IPS DF 6.9 (cell line): ENCODE results near the gene YES1.
"Not testable (repeated sequence)": the region's sequence is repeated elsewhere in the genome, so short reads cannot be mapped to it uniquely, and the experiment has no call there.

Experiments used
- DNase-seq: peaks from one replicate; pipeline ENCODE4 v3.0.0-alpha.2; 2013; ENCODE audit warnings: low read depth, low spot score
- H3K27ac ChIP-seq: one replicate; pipeline ENCODE4 v1.5.1; 2013; ENCODE audit warnings: low read length, control low read depth
- H3K27me3 ChIP-seq: 2 replicates; pipeline ENCODE4 v1.6.1; 2013; ENCODE audit warnings: mild to moderate bottlenecking, low read length; ENCODE audit not compliant: control insufficient read depth, insufficient read depth
- H3K36me3 ChIP-seq: 2 replicates; pipeline ENCODE4 v1.6.1; 2013; ENCODE audit warnings: low read length; ENCODE audit not compliant: control insufficient read depth, insufficient read depth
- H3K4me1 ChIP-seq: 2 replicates; pipeline ENCODE4 v1.6.1; 2013; ENCODE audit warnings: low read length; ENCODE audit not compliant: control insufficient read depth, insufficient read depth
- H3K4me3 ChIP-seq: 2 replicates; pipeline ENCODE4 v1.5.1; 2013; ENCODE audit warnings: mild to moderate bottlenecking, low read length
- H3K9me3 ChIP-seq: 2 replicates; pipeline ENCODE4 v1.6.1; 2013; ENCODE audit warnings: low read length, inconsistent platforms; ENCODE audit not compliant: control insufficient read depth, insufficient read depth
- WGBS: extraction: QIAGEN DNeasy Blood & Tissue Kit; methylation state at CpG from one replicate; pipeline ENCODE4 v1.1.7; 2013; ENCODE audit warnings: mixed read lengths, missing lambda C conversion rate; ENCODE audit not compliant: insufficient read length, insufficient coverage; 5-methylcytosine and 5-hydroxymethylcytosine counted together

YES1 gene

GRCh38 chr18:759864-760263 lies 52.2 kb downstream of the YES1 start:
- H3K9me3 ChIP-seq, H3K4me3 ChIP-seq, H3K4me1 ChIP-seq, DNase-seq, H3K27ac ChIP-seq, H3K36me3 ChIP-seq, H3K27me3 ChIP-seq: not testable (repeated sequence)
- no CpG with 5 or more reads among the region's 4 CpGs for WGBS

- Histone ChIP-seq H3K4me3 (no peak overlapping the region), H3K27me3 (no peaks in the 10 kb centered on the region), H3K4me1 (no peaks in the 10 kb centered on the region), H3K36me3 (no peaks in the 10 kb centered on the region), H3K9me3 (no peaks in the 10 kb centered on the region), H3K27ac (no peak overlapping the region)
- DNase-seq = no peak
- no CpG with 5 or more reads among the region's 2 CpGs for WGBS
These were observed 56.5 kb downstream of the YES1 start for GRCh38 chr18:755506-755905.

DNA sequence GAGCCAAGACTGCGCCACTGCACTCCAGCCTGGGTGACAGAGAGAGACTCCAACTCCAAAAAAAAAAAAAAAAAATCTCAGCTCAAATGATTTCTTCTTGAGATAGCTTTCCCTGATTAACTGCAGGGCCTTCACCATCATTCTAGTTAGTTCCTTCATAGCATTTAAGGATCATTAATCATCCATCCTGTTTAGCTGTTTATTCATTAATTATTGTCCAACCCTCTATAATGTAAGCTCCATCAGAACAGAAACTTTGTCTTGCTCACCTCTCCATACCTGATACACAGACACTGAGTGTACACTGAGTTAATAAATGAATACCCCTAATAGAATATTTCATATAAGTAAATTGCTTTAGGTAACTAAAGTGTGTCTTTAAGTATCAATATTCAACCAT lies 57.4 kb downstream of the YES1 start:
- H3K9me3 ChIP-seq = no peaks in the 10 kb centered on the region
- H3K4me1 ChIP-seq = no peaks in the 10 kb centered on the region
- DNase-seq = no peak
- no CpG with 5 or more reads among the region's 1 CpG for WGBS
- H3K27ac ChIP-seq = no peak overlapping the region
- no peaks in the 10 kb centered on the region for H3K27me3 ChIP-seq
- no peaks in the 10 kb centered on the region; the same call in 1 of the 2 replicates for H3K36me3 ChIP-seq
- H3K4me3 ChIP-seq = no peak overlapping the region

- H3K4me3 ChIP-seq = no peak overlapping the region
- no peak overlapping the region for H3K27ac ChIP-seq
- no peaks in the 10 kb centered on the region; the same call in 1 of the 2 replicates for H3K36me3 ChIP-seq
- WGBS = no CpG with 5 or more reads among the region's 1 CpG
- no peaks in the 10 kb centered on the region for H3K9me3 ChIP-seq
- H3K27me3 ChIP-seq = no peaks in the 10 kb centered on the region
- H3K4me1 ChIP-seq = no peaks in the 10 kb centered on the region
- DNase-seq = no peak
These were observed 61.6 kb downstream of the YES1 start for GRCh38 chr18:750456-750855.

- H3K4me3 ChIP-seq = no peak overlapping the region
- H3K4me1 ChIP-seq = no peaks in the 10 kb centered on the region
- H3K27me3 ChIP-seq = no peaks in the 10 kb centered on the region
- WGBS = no CpG with 5 or more reads among the region's 2 CpGs
- no peak for DNase-seq
- no peaks in the 10 kb centered on the region for H3K9me3 ChIP-seq
- H3K27ac ChIP-seq = no peak overlapping the region
- no peaks in the 10 kb centered on the region for H3K36me3 ChIP-seq
These were observed 67.0 kb downstream of the YES1 start for GRCh38 chr18:744832-745597.

- H3K36me3 ChIP-seq = peaks cover 3% of the 10 kb centered on the region; the same call in 1 of the 2 replicates
- no peak for DNase-seq
These were observed 70.0 kb downstream of the YES1 start for GRCh38 chr18:741931-742512.

DNA sequence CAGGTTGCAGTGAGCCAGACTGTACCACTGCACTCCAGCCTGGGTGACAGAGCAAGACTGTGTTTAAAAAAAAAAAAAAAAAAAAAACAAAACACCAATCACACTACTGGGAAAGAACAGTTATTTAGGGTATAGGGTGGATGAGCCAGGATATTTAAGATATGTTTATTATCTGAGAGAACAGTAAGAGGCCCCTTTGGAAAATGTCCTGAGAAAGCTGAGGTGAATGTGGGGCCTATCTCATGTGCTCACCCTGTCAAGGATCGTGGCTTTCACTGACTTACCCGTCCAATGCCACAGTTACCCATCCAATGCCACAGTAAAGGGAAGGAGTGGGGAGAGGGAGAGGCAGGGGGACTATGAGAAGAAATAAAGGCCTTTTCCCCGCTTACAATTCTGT lies 79.7 kb downstream of the YES1 start:
- Histone ChIP-seq H3K9me3 (no peaks in the 10 kb centered on the region), H3K27me3 (no peaks in the 10 kb centered on the region), H3K4me1 (no peaks in the 10 kb centered on the region), H3K4me3 (no peak overlapping the region), H3K36me3 (peaks cover 5% of the 10 kb centered on the region; the same call in 1 of the 2 replicates), H3K27ac (no peak overlapping the region)
- DNase-seq = no peak
- WGBS = no CpG with 5 or more reads among the region's 3 CpGs

More at GRCh38 chr18:741931-742512, 70.0 kb downstream of the YES1 start:
- Histone ChIP-seq H3K27ac (no peak overlapping the region), H3K4me1 (no peaks in the 10 kb centered on the region), H3K9me3 (no peaks in the 10 kb centered on the region), H3K4me3 (no peak overlapping the region), H3K27me3 (no peaks in the 10 kb centered on the region)

DNA sequence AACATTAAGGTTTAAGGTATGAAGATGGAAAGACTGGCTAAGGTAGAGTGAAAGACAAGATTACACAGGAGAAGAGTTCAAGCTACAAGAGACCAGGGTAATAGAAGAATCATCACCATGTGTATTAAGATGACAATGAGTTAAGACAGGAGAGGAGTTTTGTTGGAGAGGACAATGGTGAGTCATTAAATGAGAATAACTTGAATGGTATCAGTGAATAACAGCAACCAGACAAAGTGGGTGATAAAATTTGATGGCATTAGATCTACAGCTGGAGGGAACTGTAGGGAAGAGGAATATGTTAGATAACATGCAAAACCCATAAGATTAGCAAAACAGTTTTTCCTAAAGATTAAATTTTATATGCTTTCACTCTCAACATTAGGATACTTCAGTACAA lies 80.9 kb downstream of the YES1 start:
- Histone ChIP-seq H3K36me3 (peaks cover 3% of the 10 kb centered on the region; the same call in 1 of the 2 replicates), H3K4me1 (no peaks in the 10 kb centered on the region), H3K9me3 (no peaks in the 10 kb centered on the region), H3K27ac (no peak overlapping the region), H3K27me3 (no peaks in the 10 kb centered on the region), H3K4me3 (no peak overlapping the region)
- DNase-seq = no peak

- no peak for DNase-seq
- Histone ChIP-seq H3K27me3 (no peaks in the 10 kb centered on the region), H3K36me3 (no peaks in the 10 kb centered on the region), H3K9me3 (no peaks in the 10 kb centered on the region), H3K4me1 (no peaks in the 10 kb centered on the region), H3K4me3 (no peak overlapping the region), H3K27ac (no peak overlapping the region)
These were observed 81.3 kb downstream of the YES1 start for GRCh38 chr18:730692-731091.

DNA sequence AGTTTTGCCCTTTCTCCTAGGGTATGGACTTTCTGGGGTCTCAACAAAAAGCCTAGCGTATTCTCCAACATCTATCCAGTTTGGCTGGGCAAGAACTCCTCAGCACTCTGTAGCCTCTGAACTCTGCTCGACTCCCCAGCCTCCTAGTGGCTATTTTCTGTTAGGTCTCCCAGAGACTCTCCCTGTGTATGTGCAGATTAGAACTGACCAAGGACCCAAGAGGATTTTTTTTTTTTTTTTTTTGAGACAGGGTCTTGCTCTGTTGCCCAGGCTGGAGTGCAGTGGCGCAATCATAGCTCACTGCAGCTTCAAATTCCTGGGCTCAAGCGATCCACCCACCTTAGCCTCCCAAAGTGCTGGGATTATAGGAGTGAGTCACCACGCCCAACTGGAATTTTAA lies 81.9 kb downstream of the YES1 start:
- H3K27me3 ChIP-seq, H3K4me1 ChIP-seq, H3K36me3 ChIP-seq, DNase-seq, H3K4me3 ChIP-seq, H3K9me3 ChIP-seq, H3K27ac ChIP-seq: not testable (repeated sequence)
- WGBS = no CpG with 5 or more reads among the region's 5 CpGs

- Histone ChIP-seq H3K36me3 (no peaks in the 10 kb centered on the region), H3K4me1 (no peaks in the 10 kb centered on the region), H3K27ac (no peak overlapping the region), H3K9me3 (no peaks in the 10 kb centered on the region), H3K27me3 (no peaks in the 10 kb centered on the region), H3K4me3 (no peak overlapping the region)
- no CpG with 5 or more reads among the region's 9 CpGs for WGBS
- DNase-seq = no peak
These were observed 86.4 kb downstream of the YES1 start for GRCh38 chr18:725646-726045.
